PC-3 (cell line): ENCODE measurements around the gene GPR132.

Experiments
- EZH2 ChIP-seq: fragments of 300-600 bp; sonication (generic); IDR thresholded peaks from one replicate; pipeline ENCODE4 v1.6.1; 2017; ENCODE audit warnings: antibody characterized with exemption, mild to moderate bottlenecking, low read length; ENCODE audit not compliant: unreplicated experiment
- EZH2phosphoT487 ChIP-seq: fragments of 300-600 bp; sonication (generic); IDR thresholded peaks from 2 replicates; pipeline ENCODE4 v1.6.1; 2018; ENCODE audit warnings: mild to moderate bottlenecking, antibody characterized with exemption, low read length, borderline replicate concordance
- TF ChIP-seq, protein P1 (sequence below): fragments of 300-600 bp; sonication (generic); conservative IDR thresholded peaks from 2 replicates; pipeline ENCODE4 v1.5.1; 2017; ENCODE audit warnings: antibody characterized with exemption, low read depth, mild to moderate bottlenecking, low read length

DNA sequence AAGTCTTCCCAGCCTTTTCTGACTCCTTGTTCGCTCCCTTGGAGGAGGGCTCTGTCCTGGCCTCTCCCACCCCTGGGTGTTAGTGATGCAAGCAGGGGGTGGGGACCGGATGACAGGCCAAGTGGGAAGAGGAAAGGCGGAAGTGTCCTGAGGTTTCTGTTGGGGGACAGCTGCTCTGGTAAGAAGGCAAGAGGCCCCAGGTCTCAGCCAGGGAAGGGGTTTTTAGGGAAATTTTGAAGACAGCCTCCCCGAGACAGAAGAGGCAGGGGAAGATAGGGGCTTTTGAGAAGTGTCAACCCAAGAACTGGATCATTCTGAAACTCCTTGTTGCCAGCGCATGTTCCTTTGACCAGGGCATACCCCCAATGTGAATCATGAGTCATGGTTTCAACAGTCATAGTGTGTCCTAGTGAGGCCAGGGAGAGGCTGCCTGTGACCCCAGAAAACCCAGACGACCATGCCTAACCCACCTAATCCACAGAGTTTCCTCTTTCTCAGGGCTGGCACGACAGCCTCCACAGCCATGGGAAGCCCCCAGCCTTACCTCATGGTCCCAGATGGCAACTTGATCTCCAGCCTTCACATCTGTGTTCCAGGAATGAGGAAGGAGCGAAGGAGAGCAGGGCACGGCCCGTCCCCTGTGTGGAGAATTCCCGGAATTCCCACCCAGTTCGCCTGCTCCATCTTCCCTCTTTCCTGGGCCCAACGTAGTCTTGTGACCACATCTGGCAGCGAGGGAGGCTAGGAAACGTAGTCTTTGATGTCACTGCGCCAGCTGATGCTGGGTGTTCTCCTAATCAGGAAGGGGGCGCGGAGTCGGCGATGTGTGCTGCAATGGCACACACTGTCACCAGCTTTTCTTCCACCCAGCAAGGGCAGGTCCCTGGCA lies 4.9 kb upstream of the GPR132 start:
- TF ChIP-seq EZH2, result no peak
- TF ChIP-seq, protein P1, sequence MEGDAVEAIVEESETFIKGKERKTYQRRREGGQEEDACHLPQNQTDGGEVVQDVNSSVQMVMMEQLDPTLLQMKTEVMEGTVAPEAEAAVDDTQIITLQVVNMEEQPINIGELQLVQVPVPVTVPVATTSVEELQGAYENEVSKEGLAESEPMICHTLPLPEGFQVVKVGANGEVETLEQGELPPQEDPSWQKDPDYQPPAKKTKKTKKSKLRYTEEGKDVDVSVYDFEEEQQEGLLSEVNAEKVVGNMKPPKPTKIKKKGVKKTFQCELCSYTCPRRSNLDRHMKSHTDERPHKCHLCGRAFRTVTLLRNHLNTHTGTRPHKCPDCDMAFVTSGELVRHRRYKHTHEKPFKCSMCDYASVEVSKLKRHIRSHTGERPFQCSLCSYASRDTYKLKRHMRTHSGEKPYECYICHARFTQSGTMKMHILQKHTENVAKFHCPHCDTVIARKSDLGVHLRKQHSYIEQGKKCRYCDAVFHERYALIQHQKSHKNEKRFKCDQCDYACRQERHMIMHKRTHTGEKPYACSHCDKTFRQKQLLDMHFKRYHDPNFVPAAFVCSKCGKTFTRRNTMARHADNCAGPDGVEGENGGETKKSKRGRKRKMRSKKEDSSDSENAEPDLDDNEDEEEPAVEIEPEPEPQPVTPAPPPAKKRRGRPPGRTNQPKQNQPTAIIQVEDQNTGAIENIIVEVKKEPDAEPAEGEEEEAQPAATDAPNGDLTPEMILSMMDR, result no peak
- no peak for TF ChIP-seq EZH2phosphoT487
